Measurements from ENCODE around the gene MAGI1.

- TF ChIP-seq CTCF (IDR thresholded peaks at IDR 0.05; ENCODE audit: insufficient read depth, low read length, poor library complexity, severe bottlenecking): no peak
- TF ChIP-seq EZH2phosphoT487 (conservative IDR thresholded peaks at IDR 0.05; ENCODE audit: low read length): no peak
Observed at GRCh38 chr3:65493371-65493882, 545.3 kb downstream of the MAGI1 start.
